Transverse colon (tissue), 3 donors: ENCODE measurements around the gene MSI2.

Source experiments
- EP300 ChIP-seq: sonication (generic); formaldehyde crosslinking; IDR thresholded peaks from one replicate; pipeline ENCODE4 v1.6.1; 2017; ENCODE audit warnings: antibody characterized with exemption, low read depth
- POLR2A ChIP-seq: fragments of 450-650 bp; IDR thresholded peaks from one replicate; pipeline ENCODE4 v1.6.1; 2016; ENCODE audit warnings: antibody characterized with exemption, mild to moderate bottlenecking, moderate library complexity
- TF ChIP-seq, protein P1 (sequence below), 5 experiments: fragments of 200-600 bp in 3 of 5; fragments of 450-650 bp in 2 of 5; sonication (generic) in 3 of 5; IDR thresholded peaks; 1 replicate in 2 of 5; 2 replicates in 3 of 5; pipeline ENCODE4 v1.5.1; 2016 to 2017; ENCODE audit warnings: antibody characterized with exemption in 5 of 5, inconsistent platforms in 3 of 5, mild to moderate bottlenecking in 2 of 5, moderate library complexity in 1 of 5

DNA sequence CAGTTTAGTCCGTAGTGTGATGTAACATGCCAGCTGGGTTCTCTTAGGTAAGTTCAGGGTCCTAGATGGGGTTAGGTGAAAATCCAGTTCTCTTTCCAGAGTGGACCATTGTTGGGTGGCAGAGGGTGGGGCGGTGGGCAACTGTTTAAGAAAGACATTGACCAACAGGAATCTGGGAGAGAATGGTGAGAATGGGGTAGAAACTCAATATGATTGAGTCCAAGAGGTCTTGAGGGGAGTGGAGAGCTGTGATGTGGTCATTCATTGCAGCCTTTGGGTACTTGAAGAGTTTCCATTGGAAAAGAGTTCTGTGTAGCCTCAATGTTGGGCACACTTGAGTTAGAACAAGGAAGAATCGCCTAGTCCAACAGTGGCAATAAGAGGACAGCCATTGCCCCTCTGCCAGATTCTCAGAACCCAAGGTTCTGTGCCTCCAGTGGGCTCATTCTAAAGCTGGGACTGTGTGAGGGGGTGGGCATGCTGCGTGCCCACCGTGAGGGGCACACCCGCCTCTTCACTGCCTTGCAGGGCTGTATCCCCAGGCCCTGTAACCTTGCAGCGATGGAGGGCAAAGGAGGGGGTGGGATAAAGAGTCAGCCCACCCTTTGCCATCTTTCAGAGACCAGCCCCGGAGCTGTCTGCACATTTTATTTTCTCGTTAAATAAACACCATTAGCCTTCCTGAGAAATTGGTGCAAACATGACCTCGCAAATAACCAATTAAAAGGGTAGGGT is 280.6 kb downstream of the MSI2 start:
- TF ChIP-seq, protein P1, sequence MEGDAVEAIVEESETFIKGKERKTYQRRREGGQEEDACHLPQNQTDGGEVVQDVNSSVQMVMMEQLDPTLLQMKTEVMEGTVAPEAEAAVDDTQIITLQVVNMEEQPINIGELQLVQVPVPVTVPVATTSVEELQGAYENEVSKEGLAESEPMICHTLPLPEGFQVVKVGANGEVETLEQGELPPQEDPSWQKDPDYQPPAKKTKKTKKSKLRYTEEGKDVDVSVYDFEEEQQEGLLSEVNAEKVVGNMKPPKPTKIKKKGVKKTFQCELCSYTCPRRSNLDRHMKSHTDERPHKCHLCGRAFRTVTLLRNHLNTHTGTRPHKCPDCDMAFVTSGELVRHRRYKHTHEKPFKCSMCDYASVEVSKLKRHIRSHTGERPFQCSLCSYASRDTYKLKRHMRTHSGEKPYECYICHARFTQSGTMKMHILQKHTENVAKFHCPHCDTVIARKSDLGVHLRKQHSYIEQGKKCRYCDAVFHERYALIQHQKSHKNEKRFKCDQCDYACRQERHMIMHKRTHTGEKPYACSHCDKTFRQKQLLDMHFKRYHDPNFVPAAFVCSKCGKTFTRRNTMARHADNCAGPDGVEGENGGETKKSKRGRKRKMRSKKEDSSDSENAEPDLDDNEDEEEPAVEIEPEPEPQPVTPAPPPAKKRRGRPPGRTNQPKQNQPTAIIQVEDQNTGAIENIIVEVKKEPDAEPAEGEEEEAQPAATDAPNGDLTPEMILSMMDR (IDR thresholded peaks at IDR 0.05): no peak
- TF ChIP-seq POLR2A: no peak
- no peak for TF ChIP-seq EP300
